Lung (tissue), 12 donors: ENCODE measurements around the gene ZBTB8A. TPM values are rescaled to one million over a fixed set of nuclear protein-coding genes. Genes with fewer than 3 reads are reported as not detected.
"Not testable (repeated sequence)": the region's sequence is repeated elsewhere in the genome, so short reads cannot be mapped to it uniquely, and the experiment has no call there.

Experiments
- ATAC-seq: fragments of 200-7000 bp; cut with Tn5 transposase; one replicate; pipeline ENCODE4 v1.9.1; 2020; ENCODE audit warnings: moderate number of reproducible peaks; ENCODE audit not compliant: insufficient read depth, low FRiP score
- DNase-seq, 3 donors: peaks; one replicate each; pipeline ENCODE4 v3.0.0-alpha.2; 2013 to 2017
- H3K27ac ChIP-seq, 2 donors: one replicate each; pipeline ENCODE4 v1.5.1; 2013; ENCODE audit warnings: mild to moderate bottlenecking in 2 of 2, moderate library complexity in 2 of 2, control low read depth in 1 of 2, inconsistent platforms in 1 of 2, low read depth in 1 of 2, low read length in 1 of 2
- H3K27me3 ChIP-seq, 3 donors: one replicate each; pipeline ENCODE4 v1.5.1; 2013; ENCODE audit warnings: low read length in 2 of 3; ENCODE audit not compliant: control insufficient read depth in 3 of 3, insufficient read depth in 3 of 3
- H3K36me3 ChIP-seq, 4 donors: one replicate each; pipeline ENCODE4 v1.5.1; 2013; ENCODE audit warnings: low read length in 4 of 4, mild to moderate bottlenecking in 1 of 4, moderate library complexity in 1 of 4; ENCODE audit not compliant: control insufficient read depth in 4 of 4, insufficient read depth in 4 of 4
- H3K4me1 ChIP-seq, 5 donors: one replicate each; pipeline ENCODE4 v1.5.1; 2013; ENCODE audit warnings: low read length in 5 of 5, mild to moderate bottlenecking in 2 of 5, moderate library complexity in 1 of 5; ENCODE audit not compliant: control insufficient read depth in 5 of 5, insufficient read depth in 5 of 5
- H3K4me3 ChIP-seq: one replicate; pipeline ENCODE4 v1.5.1; 2013; ENCODE audit warnings: mild to moderate bottlenecking, control low read depth, moderate library complexity
- H3K9ac ChIP-seq, 2 donors: one replicate each; pipeline ENCODE4 v1.5.1; 2013; ENCODE audit warnings: low read length in 2 of 2, control low read depth in 1 of 2; ENCODE audit not compliant: insufficient read depth in 1 of 2
- H3K9me3 ChIP-seq, 4 donors: one replicate each; pipeline ENCODE4 v1.5.1; 2013; ENCODE audit warnings: low read length in 3 of 4, mild to moderate bottlenecking in 1 of 4, moderate library complexity in 1 of 4; ENCODE audit not compliant: control insufficient read depth in 4 of 4, insufficient read depth in 3 of 4
- CTCF ChIP-seq: IDR thresholded peaks from 2 replicates; pipeline ENCODE4 v1.5.1; 2012; ENCODE audit warnings: mild to moderate bottlenecking; ENCODE audit errors: control extremely low read depth, extremely low read depth
- WGBS, 2 donors: extraction: QIAGEN DNeasy Blood & Tissue Kit; methylation state at CpG; one replicate each; pipeline ENCODE4 v1.1.7; 2013; 5-methylcytosine and 5-hydroxymethylcytosine counted together
- polyA plus RNA-seq, 2 donors: library from polyadenylated mRNA; stranded (reverse); fragments of 200-250 nt; gene quantifications; one replicate each; pipeline ENCODE4 v1.2.1, GENCODE V29; 2013
- total RNA-seq, 2 donors: library from RNA; depleted of rRNA in 1 of 2; stranded (reverse); fragments of >200 nt in 1 of 2; gene quantifications; one replicate each; pipeline ENCODE4 v1.2.1, GENCODE V29; 2014 to 2021
- donor health status: control.
- donor health status: control.
- donor health status: Bipolar disorder and iron deficiency.
- donor health status: healthy.
- donor health status: DM: yes; HTN: yes; CAD: no.

The ZBTB8A gene
- total and polyA plus RNA-seq, 4 donors: 2.7 to 13.9 (median 5.6) TPM

- no peak overlapping the region for H3K9ac ChIP-seq
- no peaks in the 10 kb centered on the region for H3K36me3 ChIP-seq
- H3K9me3 ChIP-seq: no peaks in the 10 kb centered on the region
- H3K27me3 ChIP-seq: no peaks in the 10 kb centered on the region
- TF ChIP-seq CTCF: no peak
- ATAC-seq: no peak
- no peak overlapping the region for H3K4me3 ChIP-seq
- no peak overlapping the region for H3K27ac ChIP-seq
- 81 to 92% methylated on average over 2 of the region's 2 CpGs for WGBS, 2 donors
- H3K4me1 ChIP-seq: peaks cover 0 to 11% (median 9%) of the 10 kb centered on the region in 5 donors
- DNase-seq: no peak
Observed at GRCh38 chr1:32541064-32541566, 1.9 kb downstream of the ZBTB8A start.

- H3K27ac ChIP-seq: no peak overlapping the region
- no peak for DNase-seq
- no peaks in the 10 kb centered on the region for H3K27me3 ChIP-seq
- H3K36me3 ChIP-seq: no peaks in the 10 kb centered on the region
- WGBS, 2 donors: 88 to 90% methylated on average over 4 of the region's 4 CpGs
- no peak for TF ChIP-seq CTCF
- no peak overlapping the region for H3K9ac ChIP-seq
- no peak overlapping the region for H3K4me3 ChIP-seq
- no peak for ATAC-seq
- no peaks in the 10 kb centered on the region for H3K9me3 ChIP-seq
- peaks cover 0 to 12% (median 0%) of the 10 kb centered on the region in 5 donors for H3K4me1 ChIP-seq
Observed at GRCh38 chr1:32546611-32547010, 7.4 kb downstream of the ZBTB8A start.

GRCh38 chr1:32549616-32550015 is 10.4 kb downstream of the ZBTB8A start:
- Histone ChIP-seq H3K36me3 (no peaks in the 10 kb centered on the region), H3K9me3 (no peaks in the 10 kb centered on the region), H3K4me1 (peaks cover 0 to 12% (median 0%) of the 10 kb centered on the region in 5 donors), H3K9ac (no peak overlapping the region), H3K4me3 (no peak overlapping the region), H3K27me3 (no peaks in the 10 kb centered on the region), H3K27ac (no peak overlapping the region)
- no peak for ATAC-seq
- peak; percentile 55 to 94 (median 92) for DNase-seq
- WGBS, 2 donors: 74 to 75% methylated on average over 3 of the region's 3 CpGs
- TF ChIP-seq CTCF: no peak

GRCh38 chr1:32554288-32554687 is 15.1 kb downstream of the ZBTB8A start:
- H3K27me3 ChIP-seq: no peaks in the 10 kb centered on the region
- no peak for TF ChIP-seq CTCF
- H3K4me1 ChIP-seq: peaks cover 0 to 10% (median 0%) of the 10 kb centered on the region in 5 donors
- ATAC-seq: no peak
- H3K9me3 ChIP-seq: no peaks in the 10 kb centered on the region
- H3K4me3 ChIP-seq: no peak overlapping the region
- no peak for DNase-seq
- no peak overlapping the region for H3K27ac ChIP-seq
- peaks cover 0 to 7% (median 2%) of the 10 kb centered on the region in 4 donors for H3K36me3 ChIP-seq
- no peak overlapping the region for H3K9ac ChIP-seq
- 94 to 98% methylated on average over 3 of the region's 3 CpGs for WGBS, 2 donors

- H3K27me3 ChIP-seq, ATAC-seq: not testable (repeated sequence)
- 96 to 99% methylated on average over 5 of the region's 5 CpGs for WGBS, 2 donors
Observed at GRCh38 chr1:32557035-32557434, 17.8 kb downstream of the ZBTB8A start.

More at GRCh38 chr1:32557035-32557434, 17.8 kb downstream of the ZBTB8A start:
- not testable (repeated sequence) for H3K4me1 ChIP-seq, DNase-seq, H3K9me3 ChIP-seq, H3K9ac ChIP-seq, H3K4me3 ChIP-seq, H3K27ac ChIP-seq
- H3K36me3 ChIP-seq: peaks cover 0 to 12% (median 3%) of the 10 kb centered on the region in 4 donors
